ENCODE measurements around the gene MRGPRF.

GRCh38 chr11:68956547-68957254, 56.3 kb downstream of the MRGPRF start:
- TF ChIP-seq, protein P1, sequence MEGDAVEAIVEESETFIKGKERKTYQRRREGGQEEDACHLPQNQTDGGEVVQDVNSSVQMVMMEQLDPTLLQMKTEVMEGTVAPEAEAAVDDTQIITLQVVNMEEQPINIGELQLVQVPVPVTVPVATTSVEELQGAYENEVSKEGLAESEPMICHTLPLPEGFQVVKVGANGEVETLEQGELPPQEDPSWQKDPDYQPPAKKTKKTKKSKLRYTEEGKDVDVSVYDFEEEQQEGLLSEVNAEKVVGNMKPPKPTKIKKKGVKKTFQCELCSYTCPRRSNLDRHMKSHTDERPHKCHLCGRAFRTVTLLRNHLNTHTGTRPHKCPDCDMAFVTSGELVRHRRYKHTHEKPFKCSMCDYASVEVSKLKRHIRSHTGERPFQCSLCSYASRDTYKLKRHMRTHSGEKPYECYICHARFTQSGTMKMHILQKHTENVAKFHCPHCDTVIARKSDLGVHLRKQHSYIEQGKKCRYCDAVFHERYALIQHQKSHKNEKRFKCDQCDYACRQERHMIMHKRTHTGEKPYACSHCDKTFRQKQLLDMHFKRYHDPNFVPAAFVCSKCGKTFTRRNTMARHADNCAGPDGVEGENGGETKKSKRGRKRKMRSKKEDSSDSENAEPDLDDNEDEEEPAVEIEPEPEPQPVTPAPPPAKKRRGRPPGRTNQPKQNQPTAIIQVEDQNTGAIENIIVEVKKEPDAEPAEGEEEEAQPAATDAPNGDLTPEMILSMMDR (IDR thresholded peaks at IDR 0.05; ENCODE audit: low read depth, low read length), result no peak
- TF ChIP-seq EZH2phosphoT487 (IDR thresholded peaks at IDR 0.05; ENCODE audit: low read depth), result no peak

Data from OCI-LY3 (cell line).